Lower lobe of right lung (tissue), 2 donors: ENCODE results near the gene PPAN. TPM values are rescaled to one million over a fixed set of nuclear protein-coding genes. Genes with fewer than 3 reads are reported as not detected.
A peak's percentile ranks its signal among the peaks of the same experiment; 100 is the strongest.

Experiments used
- ATAC-seq, 2 donors: fragments of 200-7000 bp; cut with Tn5 transposase; one replicate each; pipeline ENCODE4 v1.9.1; 2020 to 2022; ENCODE audit warnings: mild to moderate bottlenecking in 2 of 2, moderate library complexity in 2 of 2
- DNase-seq: peaks from one replicate; pipeline ENCODE4 v3.0.0-alpha.2; 2020
- H3K27ac ChIP-seq: fragments of 200-600 bp; one replicate; pipeline ENCODE4 v1.8.0; 2022
- H3K27me3 ChIP-seq: fragments of 200-600 bp; one replicate; pipeline ENCODE4 v1.8.0; 2022; ENCODE audit warnings: low read depth
- H3K36me3 ChIP-seq: fragments of 200-600 bp; one replicate; pipeline ENCODE4 v1.8.0; 2022; ENCODE audit warnings: mild to moderate bottlenecking
- H3K4me1 ChIP-seq: fragments of 200-600 bp; one replicate; pipeline ENCODE4 v1.8.0; 2022
- H3K4me3 ChIP-seq: fragments of 200-600 bp; one replicate; pipeline ENCODE4 v1.8.0; 2022; ENCODE audit warnings: mild to moderate bottlenecking
- H3K9me3 ChIP-seq: fragments of 200-600 bp; one replicate; pipeline ENCODE4 v1.8.0; 2022
- intact Hi-C: fragments of 100-400 bp; cut with DNase I; formaldehyde crosslinking; loops from one replicate; pipeline ENCODE4 v1.11.0; 2022
- total RNA-seq: library from RNA; stranded (reverse); fragmentation: NEBNext Ultra II Directional; extraction: Animal tissue kit (Norgen Biotek cat#: 25700); gene quantifications from one replicate; pipeline ENCODE4 v1.2.1, GENCODE V29; 2021
- TF ChIP-seq, protein P1 (sequence below): fragments of 200-600 bp; IDR thresholded peaks from one replicate; pipeline ENCODE4 v1.8.0; 2022; ENCODE audit warnings: antibody characterized with exemption, mild to moderate bottlenecking
- donor health status: DM: no; HTN: yes; CAD: no; lungs with severe emphysema.

The PPAN gene
- total RNA-seq, 1 donor from 2014 or later: 30.8 TPM

DNA sequence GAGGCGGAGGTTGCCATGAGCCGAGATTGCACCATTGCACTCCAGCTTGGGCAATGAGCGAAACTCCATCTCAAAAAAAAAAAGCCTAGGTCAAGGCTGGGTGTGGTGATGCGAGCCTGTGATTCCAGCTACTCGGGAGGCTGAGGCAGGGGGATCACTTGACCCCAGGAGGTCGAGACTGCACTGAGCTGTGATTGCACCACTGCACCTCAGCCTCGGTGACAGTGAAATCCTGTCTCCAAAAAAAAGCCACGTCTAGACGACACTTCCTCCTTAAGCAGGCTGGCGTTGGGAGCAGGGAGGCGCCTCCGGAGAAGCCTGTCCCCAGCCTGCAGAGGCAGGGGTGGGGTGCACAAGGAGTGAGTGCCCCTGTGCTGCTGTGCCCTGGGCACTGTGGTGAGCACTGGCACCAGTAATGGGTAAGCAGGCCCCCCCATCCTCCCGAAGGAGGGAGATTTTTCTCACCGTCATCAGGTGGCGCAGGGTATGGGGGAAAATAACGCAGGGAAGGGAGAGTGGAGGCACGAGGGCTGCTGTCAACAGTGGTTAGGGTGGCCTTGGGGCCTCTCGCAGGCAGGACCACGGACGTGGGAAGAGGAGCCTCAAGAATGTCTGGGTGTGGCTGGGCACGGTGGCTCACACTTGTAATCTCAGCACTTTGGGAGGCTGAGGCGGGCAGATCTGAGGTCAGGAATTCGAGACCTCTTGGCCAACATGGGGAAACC is 6.0 kb downstream of the PPAN start:
- Histone ChIP-seq H3K9me3 (no peaks in the 10 kb centered on the region), H3K27me3 (no peaks in the 10 kb centered on the region), H3K36me3 (peaks cover 77% of the 10 kb centered on the region), H3K27ac (peak overlapping the region; percentile 53), H3K4me3 (peak overlapping the region; percentile 30), H3K4me1 (peaks cover 17% of the 10 kb centered on the region)
- TF ChIP-seq, protein P1, sequence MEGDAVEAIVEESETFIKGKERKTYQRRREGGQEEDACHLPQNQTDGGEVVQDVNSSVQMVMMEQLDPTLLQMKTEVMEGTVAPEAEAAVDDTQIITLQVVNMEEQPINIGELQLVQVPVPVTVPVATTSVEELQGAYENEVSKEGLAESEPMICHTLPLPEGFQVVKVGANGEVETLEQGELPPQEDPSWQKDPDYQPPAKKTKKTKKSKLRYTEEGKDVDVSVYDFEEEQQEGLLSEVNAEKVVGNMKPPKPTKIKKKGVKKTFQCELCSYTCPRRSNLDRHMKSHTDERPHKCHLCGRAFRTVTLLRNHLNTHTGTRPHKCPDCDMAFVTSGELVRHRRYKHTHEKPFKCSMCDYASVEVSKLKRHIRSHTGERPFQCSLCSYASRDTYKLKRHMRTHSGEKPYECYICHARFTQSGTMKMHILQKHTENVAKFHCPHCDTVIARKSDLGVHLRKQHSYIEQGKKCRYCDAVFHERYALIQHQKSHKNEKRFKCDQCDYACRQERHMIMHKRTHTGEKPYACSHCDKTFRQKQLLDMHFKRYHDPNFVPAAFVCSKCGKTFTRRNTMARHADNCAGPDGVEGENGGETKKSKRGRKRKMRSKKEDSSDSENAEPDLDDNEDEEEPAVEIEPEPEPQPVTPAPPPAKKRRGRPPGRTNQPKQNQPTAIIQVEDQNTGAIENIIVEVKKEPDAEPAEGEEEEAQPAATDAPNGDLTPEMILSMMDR: no peak
- ATAC-seq (peak; percentile 10 to 43), DNase-seq (peak; percentile 78)
- intact Hi-C loops: no loop called here

DNA sequence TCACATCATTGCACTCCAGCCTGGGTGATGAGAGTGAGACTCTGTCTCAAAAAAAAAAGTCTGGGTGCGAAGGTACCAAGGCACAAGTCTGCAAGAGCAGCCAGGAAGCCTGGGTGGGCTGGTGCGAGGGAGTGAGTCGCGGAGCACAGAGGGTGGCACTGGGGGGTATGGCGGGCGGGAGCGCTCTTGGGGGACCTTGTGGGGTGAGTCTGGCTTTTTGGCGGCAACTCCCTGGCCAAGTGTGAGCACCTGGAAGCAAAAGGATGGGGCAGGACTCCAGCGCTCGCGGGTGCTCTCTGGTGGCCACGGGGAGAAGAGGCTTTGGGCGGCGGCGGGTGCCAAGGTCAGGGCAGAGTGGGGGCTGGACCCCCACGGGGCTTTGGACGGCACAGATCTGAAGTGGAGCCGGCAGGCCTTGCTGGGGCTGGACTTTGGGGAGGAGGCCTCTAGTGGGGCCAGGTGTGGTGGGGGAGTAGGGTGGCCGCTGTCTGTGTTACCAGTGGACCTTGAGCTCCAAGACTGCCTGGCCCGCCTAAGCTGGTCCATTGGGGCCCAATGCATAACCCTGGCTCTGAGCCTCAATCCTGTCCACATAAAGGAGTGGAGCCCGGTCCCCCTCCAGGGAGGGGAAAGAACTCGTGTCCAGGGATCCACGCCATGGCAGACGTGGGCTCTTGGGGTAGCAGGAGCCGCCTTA is 6.9 kb downstream of the PPAN start:
- ATAC-seq: peak; percentile 52 to 56
- H3K4me3 ChIP-seq: peak overlapping the region; percentile 21
- peaks cover 16% of the 10 kb centered on the region for H3K4me1 ChIP-seq
- TF ChIP-seq, protein P1: peak; percentile 51
- intact Hi-C loops: no loop called here
- no peaks in the 10 kb centered on the region for H3K27me3 ChIP-seq
- H3K27ac ChIP-seq: no peak overlapping the region
- peaks cover 77% of the 10 kb centered on the region for H3K36me3 ChIP-seq
- no peaks in the 10 kb centered on the region for H3K9me3 ChIP-seq
- peak; percentile 67 for DNase-seq

DNA sequence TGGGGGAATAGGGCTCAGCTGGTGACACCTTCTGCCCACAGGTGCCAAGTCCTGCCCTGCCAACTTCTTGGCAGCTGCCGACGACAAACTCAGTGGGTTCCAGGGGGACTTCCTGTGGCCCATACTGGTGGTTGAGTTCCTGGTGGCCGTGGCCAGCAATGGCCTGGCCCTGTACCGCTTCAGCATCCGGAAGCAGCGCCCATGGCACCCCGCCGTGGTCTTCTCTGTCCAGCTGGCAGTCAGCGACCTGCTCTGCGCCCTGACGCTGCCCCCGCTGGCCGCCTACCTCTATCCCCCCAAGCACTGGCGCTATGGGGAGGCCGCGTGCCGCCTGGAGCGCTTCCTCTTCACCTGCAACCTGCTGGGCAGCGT is 7.4 kb downstream of the PPAN start:
- no peaks in the 10 kb centered on the region for H3K27me3 ChIP-seq
- no peaks in the 10 kb centered on the region for H3K9me3 ChIP-seq
- ATAC-seq: peak in 1 of 2 donors; percentile 1
- peak; percentile 46 for DNase-seq
- peaks cover 17% of the 10 kb centered on the region for H3K4me1 ChIP-seq
- H3K36me3 ChIP-seq: peaks cover 77% of the 10 kb centered on the region
- intact Hi-C loops: no loop called here
- H3K27ac ChIP-seq: no peak overlapping the region
- no peak overlapping the region for H3K4me3 ChIP-seq
- TF ChIP-seq, protein P1: no peak

DNA sequence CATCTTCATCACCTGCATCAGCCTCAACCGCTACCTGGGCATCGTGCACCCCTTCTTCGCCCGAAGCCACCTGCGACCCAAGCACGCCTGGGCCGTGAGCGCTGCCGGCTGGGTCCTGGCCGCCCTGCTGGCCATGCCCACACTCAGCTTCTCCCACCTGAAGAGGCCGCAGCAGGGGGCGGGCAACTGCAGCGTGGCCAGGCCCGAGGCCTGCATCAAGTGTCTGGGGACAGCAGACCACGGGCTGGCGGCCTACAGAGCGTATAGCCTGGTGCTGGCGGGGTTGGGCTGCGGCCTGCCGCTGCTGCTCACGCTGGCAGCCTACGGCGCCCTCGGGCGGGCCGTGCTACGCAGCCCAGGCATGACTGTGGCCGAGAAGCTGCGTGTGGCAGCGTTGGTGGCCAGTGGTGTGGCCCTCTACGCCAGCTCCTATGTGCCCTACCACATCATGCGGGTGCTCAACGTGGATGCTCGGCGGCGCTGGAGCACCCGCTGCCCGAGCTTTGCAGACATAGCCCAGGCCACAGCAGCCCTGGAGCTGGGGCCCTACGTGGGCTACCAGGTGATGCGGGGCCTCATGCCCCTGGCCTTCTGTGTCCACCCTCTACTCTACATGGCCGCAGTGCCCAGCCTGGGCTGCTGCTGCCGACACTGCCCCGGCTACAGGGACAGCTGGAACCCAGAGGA is 7.9 kb downstream of the PPAN start:
- intact Hi-C loops: no loop called here
- ATAC-seq (no peak), DNase-seq (no peak)
- Histone ChIP-seq H3K4me3 (no peak overlapping the region), H3K9me3 (no peaks in the 10 kb centered on the region), H3K27me3 (no peaks in the 10 kb centered on the region), H3K36me3 (peaks cover 73% of the 10 kb centered on the region), H3K4me1 (peaks cover 23% of the 10 kb centered on the region), H3K27ac (no peak overlapping the region)
- TF ChIP-seq, protein P1: no peak

DNA sequence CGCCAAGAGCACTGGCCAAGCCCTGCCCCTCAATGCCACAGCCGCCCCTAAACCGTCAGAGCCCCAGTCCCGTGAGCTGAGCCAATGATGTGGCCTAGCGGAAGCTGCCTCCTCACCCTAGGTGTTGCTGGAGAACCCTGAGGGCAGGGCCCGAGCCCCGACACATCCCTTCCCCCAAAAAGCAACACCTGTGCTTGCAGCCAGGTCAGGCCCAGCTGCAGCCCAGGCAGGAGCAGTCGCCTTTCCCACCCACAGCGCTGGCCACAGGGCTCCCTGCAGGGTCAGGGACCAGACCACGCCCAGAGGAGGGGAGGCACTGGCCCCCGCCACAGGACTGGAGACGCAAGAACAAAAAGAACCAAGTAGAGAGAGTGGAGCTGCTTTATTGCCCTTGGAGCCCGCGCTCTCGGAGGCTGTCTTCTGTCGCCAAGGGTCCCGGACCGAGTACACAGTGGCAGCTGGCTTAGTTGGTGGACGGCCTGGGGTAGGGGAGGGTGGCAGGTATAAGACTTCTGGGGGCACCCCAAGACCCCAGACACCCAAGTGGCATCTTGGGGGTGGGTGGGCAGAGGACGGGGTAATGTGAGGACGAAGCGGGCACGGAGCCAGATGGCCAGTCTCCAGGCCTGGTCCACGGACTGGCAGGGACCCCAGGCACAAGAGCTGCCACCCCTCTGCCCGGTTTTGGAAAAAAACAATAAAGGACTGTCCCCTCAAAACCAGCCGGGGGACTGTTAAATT is 8.7 kb downstream of the PPAN start:
- no peak for ATAC-seq
- H3K27me3 ChIP-seq: no peaks in the 10 kb centered on the region
- intact Hi-C loops: no loop called here
- H3K36me3 ChIP-seq: peaks cover 66% of the 10 kb centered on the region
- peak; percentile 45 for DNase-seq
- H3K4me3 ChIP-seq: no peak overlapping the region
- no peaks in the 10 kb centered on the region for H3K9me3 ChIP-seq
- TF ChIP-seq, protein P1: no peak
- no peak overlapping the region for H3K27ac ChIP-seq
- H3K4me1 ChIP-seq: peaks cover 25% of the 10 kb centered on the region
